Trophoblast cell (in vitro differentiated cells and primary cell): Measurements from ENCODE around the gene UNC80.

ENCODE experiments used
- DNase-seq, 2 donors: peaks; one replicate each; pipeline ENCODE4 v3.0.0-alpha.2; 2016
- H2AFZ ChIP-seq: 2 replicates; pipeline ENCODE4 v1.6.1; 2013; ENCODE audit warnings: low read length, moderate library complexity, mild to moderate bottlenecking; ENCODE audit not compliant: insufficient read depth, poor library complexity
- H2AK5ac ChIP-seq: 2 replicates; pipeline ENCODE4 v1.6.1; 2013; ENCODE audit warnings: mild to moderate bottlenecking, low read length
- H2BK120ac ChIP-seq: 2 replicates; pipeline ENCODE4 v1.6.1; 2013; ENCODE audit warnings: low read length, mild to moderate bottlenecking, moderate library complexity; ENCODE audit not compliant: insufficient read depth, poor library complexity
- H2BK12ac ChIP-seq: 2 replicates; pipeline ENCODE4 v1.6.1; 2013; ENCODE audit warnings: mild to moderate bottlenecking, low read length, moderate library complexity
- H2BK5ac ChIP-seq: 2 replicates; pipeline ENCODE4 v1.6.1; 2013; ENCODE audit warnings: low read length, low read depth, moderate library complexity, mild to moderate bottlenecking; ENCODE audit not compliant: poor library complexity
- H3K14ac ChIP-seq: 2 replicates; pipeline ENCODE4 v1.6.1; 2013; ENCODE audit warnings: mild to moderate bottlenecking, low read length
- H3K18ac ChIP-seq: 2 replicates; pipeline ENCODE4 v1.6.1; 2013; ENCODE audit warnings: mild to moderate bottlenecking, low read length
- H3K23ac ChIP-seq: 2 replicates; pipeline ENCODE4 v1.6.1; 2013; ENCODE audit warnings: low read length
- H3K27ac ChIP-seq: 2 replicates; pipeline ENCODE4 v1.5.1; 2013; ENCODE audit warnings: low read depth, mild to moderate bottlenecking, inconsistent platforms, low read length, moderate library complexity
- H3K27me3 ChIP-seq: 2 replicates; pipeline ENCODE4 v1.6.1; 2013; ENCODE audit warnings: inconsistent platforms, mild to moderate bottlenecking, low read length, moderate library complexity; ENCODE audit not compliant: insufficient read depth
- H3K36me3 ChIP-seq, 2 experiments: 1 replicate in 1 of 2; 2 replicates in 1 of 2; pipeline ENCODE4 v1.6.1; 2013; ENCODE audit warnings: low read length in 2 of 2, mild to moderate bottlenecking in 2 of 2, moderate library complexity in 1 of 2; ENCODE audit not compliant: insufficient read depth in 2 of 2, control insufficient read depth in 1 of 2
- H3K4ac ChIP-seq: 2 replicates; pipeline ENCODE4 v1.6.1; 2013; ENCODE audit warnings: low read depth, mild to moderate bottlenecking, low read length, moderate library complexity
- H3K4me1 ChIP-seq, 2 experiments: 1 replicate in 1 of 2; 2 replicates in 1 of 2; pipeline ENCODE4 v1.6.1; 2013; ENCODE audit warnings: low read length in 2 of 2, mild to moderate bottlenecking in 2 of 2, moderate library complexity in 1 of 2; ENCODE audit not compliant: insufficient read depth in 2 of 2, control insufficient read depth in 1 of 2
- H3K4me2 ChIP-seq: 2 replicates; pipeline ENCODE4 v1.6.1; 2013; ENCODE audit warnings: inconsistent platforms, mild to moderate bottlenecking, low read length, moderate library complexity
- H3K4me3 ChIP-seq: 2 replicates; pipeline ENCODE4 v1.5.1; 2013; ENCODE audit warnings: mild to moderate bottlenecking, low read depth, low read length, inconsistent platforms
- H3K79me1 ChIP-seq: one replicate; pipeline ENCODE4 v1.6.1; 2013; ENCODE audit warnings: low read length
- H3K79me2 ChIP-seq: 2 replicates; pipeline ENCODE4 v1.6.1; 2013; ENCODE audit warnings: low read length, mild to moderate bottlenecking; ENCODE audit not compliant: control insufficient read depth, insufficient read depth, poor library complexity
- H3K9ac ChIP-seq: 2 replicates; pipeline ENCODE4 v1.6.1; 2013; ENCODE audit warnings: mild to moderate bottlenecking, low read length
- H3K9me3 ChIP-seq: 2 replicates; pipeline ENCODE4 v1.6.1; 2013; ENCODE audit warnings: low read depth, mild to moderate bottlenecking, control low read depth, inconsistent platforms, low read length; ENCODE audit not compliant: insufficient read depth
- H4K12ac ChIP-seq: 2 replicates; pipeline ENCODE4 v1.6.1; 2013; ENCODE audit warnings: low read depth, mild to moderate bottlenecking, low read length, moderate library complexity
- H4K8ac ChIP-seq: 2 replicates; pipeline ENCODE4 v1.6.1; 2013; ENCODE audit warnings: low read depth, mild to moderate bottlenecking, low read length, moderate library complexity
- H4K91ac ChIP-seq: one replicate; pipeline ENCODE4 v1.6.1; 2013; ENCODE audit warnings: low read depth, mild to moderate bottlenecking, low read length, moderate library complexity
- WGBS: extraction: QIAGEN DNeasy Blood & Tissue Kit; methylation state at CpG from one replicate; pipeline ENCODE4 v1.1.7; 2013; ENCODE audit warnings: missing lambda C conversion rate; ENCODE audit not compliant: insufficient read length, insufficient coverage; ENCODE audit errors: extremely low coverage; 5-methylcytosine and 5-hydroxymethylcytosine counted together

Gene UNC80

GRCh38 chr2:209818939-209819338, 47.3 kb downstream of the UNC80 start:
- H3K9me3 ChIP-seq, result no peaks in the 10 kb centered on the region
- H4K91ac ChIP-seq, result no peak overlapping the region
- H4K8ac ChIP-seq, result no peak overlapping the region
- H3K27me3 ChIP-seq, result no peaks in the 10 kb centered on the region
- no peak overlapping the region for H3K27ac ChIP-seq
- H2AK5ac ChIP-seq, result no peak overlapping the region
- H3K18ac ChIP-seq, result no peak overlapping the region
- H4K12ac ChIP-seq, result no peak overlapping the region
- no peak overlapping the region for H3K4me3 ChIP-seq
- H2AFZ ChIP-seq, result no peak overlapping the region
- H2BK5ac ChIP-seq, result no peak overlapping the region
- no CpG with 5 or more reads among the region's 7 CpGs for WGBS
- H3K79me2 ChIP-seq, result no peaks in the 10 kb centered on the region
- H3K36me3 ChIP-seq, result no peaks in the 10 kb centered on the region
- H3K4me2 ChIP-seq, result no peak overlapping the region
- H3K23ac ChIP-seq, result no peak overlapping the region
- H3K9ac ChIP-seq, result no peak overlapping the region
- peaks cover 0 to 4% of the 10 kb centered on the region in 2 experiments for H3K4me1 ChIP-seq
- H3K4ac ChIP-seq, result no peak overlapping the region
- DNase-seq, result no peak
- no peaks in the 10 kb centered on the region for H3K79me1 ChIP-seq
- H2BK120ac ChIP-seq, result no peak overlapping the region
- no peak overlapping the region for H3K14ac ChIP-seq
- no peak overlapping the region for H2BK12ac ChIP-seq

DNA sequence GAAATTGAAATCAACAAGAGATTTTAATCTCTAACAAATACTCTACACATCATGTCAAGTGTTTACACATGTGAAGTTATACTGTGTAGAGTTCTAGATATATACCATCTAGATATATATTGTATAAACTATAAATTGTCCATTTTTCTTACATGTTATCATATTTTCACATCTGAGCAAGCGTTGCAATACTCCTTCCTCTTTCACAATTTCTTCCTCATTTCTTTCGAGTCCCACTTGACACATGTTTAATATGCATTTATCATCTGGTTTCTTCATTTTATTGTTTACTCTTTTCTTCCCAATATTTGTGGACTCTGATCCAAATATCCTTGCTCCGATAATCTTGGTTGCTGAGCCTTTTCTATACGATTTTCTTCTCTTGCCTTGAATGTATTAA, 50.2 kb downstream of the UNC80 start:
- Histone ChIP-seq H3K14ac (no peak overlapping the region), H3K9me3 (no peaks in the 10 kb centered on the region), H2BK5ac (no peak overlapping the region), H2AK5ac (no peak overlapping the region), H3K18ac (no peak overlapping the region), H3K9ac (no peak overlapping the region), H3K27ac (no peak overlapping the region), H2BK120ac (no peak overlapping the region), H3K4me1 (peaks cover 0 to 4% of the 10 kb centered on the region in 2 experiments), H4K91ac (no peak overlapping the region), H3K4me2 (no peak overlapping the region), H3K36me3 (no peaks in the 10 kb centered on the region), H4K8ac (no peak overlapping the region), H4K12ac (no peak overlapping the region), H2BK12ac (no peak overlapping the region), H3K4me3 (no peak overlapping the region), H3K27me3 (no peaks in the 10 kb centered on the region), H3K79me1 (no peaks in the 10 kb centered on the region), H3K23ac (no peak overlapping the region), H3K79me2 (no peaks in the 10 kb centered on the region), H3K4ac (no peak overlapping the region), H2AFZ (no peak overlapping the region)
- DNase-seq, result no peak
- no CpG with 5 or more reads among the region's 4 CpGs for WGBS

DNA sequence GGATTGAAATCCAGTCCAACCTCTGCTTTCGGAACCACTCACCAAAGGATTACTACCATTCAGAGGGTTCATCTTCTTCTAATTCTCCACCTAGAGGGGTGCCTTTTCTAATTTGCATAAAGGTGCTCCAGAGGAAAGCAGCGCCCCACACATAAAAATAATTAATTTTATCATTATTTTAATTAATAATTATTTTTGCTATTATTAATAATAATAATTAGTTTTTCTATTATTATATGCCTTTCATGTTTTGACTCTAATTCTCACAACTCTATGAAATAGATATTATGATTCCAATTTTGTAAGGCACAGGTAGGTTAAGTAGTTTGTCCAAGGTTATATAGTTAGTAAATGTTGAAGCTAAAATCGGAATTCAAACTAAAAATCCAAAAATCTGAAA, 51.9 kb downstream of the UNC80 start:
- Histone ChIP-seq H3K79me2 (no peaks in the 10 kb centered on the region), H3K27me3 (no peaks in the 10 kb centered on the region), H3K9me3 (no peaks in the 10 kb centered on the region), H3K4me1 (no peaks in the 10 kb centered on the region), H3K79me1 (no peaks in the 10 kb centered on the region), H3K27ac (no peak overlapping the region), H4K91ac (no peak overlapping the region), H4K12ac (no peak overlapping the region), H3K18ac (no peak overlapping the region), H2BK12ac (no peak overlapping the region), H3K4ac (no peak overlapping the region), H3K4me3 (no peak overlapping the region), H3K36me3 (no peaks in the 10 kb centered on the region), H4K8ac (no peak overlapping the region), H3K14ac (no peak overlapping the region), H2AK5ac (no peak overlapping the region), H2BK5ac (no peak overlapping the region), H3K23ac (no peak overlapping the region), H2AFZ (no peak overlapping the region), H3K9ac (no peak overlapping the region), H2BK120ac (no peak overlapping the region), H3K4me2 (no peak overlapping the region)
- no CpG with 5 or more reads among the region's 3 CpGs for WGBS
- no peak for DNase-seq

- H4K91ac ChIP-seq, result no peak overlapping the region
- no peak overlapping the region for H3K4me2 ChIP-seq
- H3K18ac ChIP-seq, result no peak overlapping the region
- no peaks in the 10 kb centered on the region for H3K79me1 ChIP-seq
- no peak overlapping the region for H2AFZ ChIP-seq
- H3K9ac ChIP-seq, result no peak overlapping the region
- no peak overlapping the region for H4K12ac ChIP-seq
- no peak overlapping the region for H3K14ac ChIP-seq
- H3K79me2 ChIP-seq, result no peaks in the 10 kb centered on the region
- no peak overlapping the region for H3K4me3 ChIP-seq
- no peak overlapping the region for H2BK12ac ChIP-seq
- H2BK120ac ChIP-seq, result no peak overlapping the region
- H3K27me3 ChIP-seq, result no peaks in the 10 kb centered on the region
- H3K4me1 ChIP-seq, result no peaks in the 10 kb centered on the region
- H2AK5ac ChIP-seq, result no peak overlapping the region
- H3K23ac ChIP-seq, result no peak overlapping the region
- no peaks in the 10 kb centered on the region for H3K9me3 ChIP-seq
- WGBS, result no CpG with 5 or more reads among the region's 1 CpG
- H2BK5ac ChIP-seq, result no peak overlapping the region
- DNase-seq, result no peak
- no peaks in the 10 kb centered on the region for H3K36me3 ChIP-seq
- H3K4ac ChIP-seq, result no peak overlapping the region
- H4K8ac ChIP-seq, result no peak overlapping the region
- H3K27ac ChIP-seq, result no peak overlapping the region
Observed at GRCh38 chr2:209824391-209824790, 52.8 kb downstream of the UNC80 start.
